OCI-LY3 (cell line): Measurements from ENCODE around the gene SPEN.

ENCODE experiments used
- H2AFZ ChIP-seq: fragments of 200-600, 300-600 bp; shearing (Covaris generic); 2 replicates; pipeline ENCODE4 v1.6.0; 2014; ENCODE audit warnings: antibody characterized with exemption, low read depth, low read length
- H3K27ac ChIP-seq: fragments of 200-600, 300-600 bp; sonication (generic); 2 replicates; pipeline ENCODE4 v1.5.1; 2014; ENCODE audit warnings: mild to moderate bottlenecking, low read length, moderate library complexity, mixed read lengths
- H3K27me3 ChIP-seq: fragments of 200-600, 300-600 bp; sonication (generic); 2 replicates; pipeline ENCODE4 v1.6.1; 2014; ENCODE audit warnings: low read depth, low read length, mixed read lengths
- H3K36me3 ChIP-seq: fragments of 200-600, 300-600 bp; sonication (generic); replicated peaks from 2 replicates; pipeline ENCODE3; 2014; ENCODE audit warnings: low read depth, low read length, mixed read lengths
- H3K4me1 ChIP-seq: fragments of 300-600, 200-600 bp; sonication (generic); 2 replicates; pipeline ENCODE4 v1.6.1; 2014; ENCODE audit warnings: low read length, mixed read lengths
- H3K4me2 ChIP-seq: fragments of 200-600, 300-600 bp; sonication (generic); 2 replicates; pipeline ENCODE4 v1.6.1; 2014; ENCODE audit warnings: low read length, mixed read lengths
- H3K4me3 ChIP-seq: fragments of 300-600, 200-600 bp; sonication (generic); 2 replicates; pipeline ENCODE4 v1.5.1; 2014; ENCODE audit warnings: antibody characterized with exemption, mild to moderate bottlenecking, low read length, moderate library complexity
- H3K79me2 ChIP-seq: fragments of 300-600, 200-600 bp; shearing (Covaris generic); 2 replicates; pipeline ENCODE4 v1.6.1; 2014; ENCODE audit warnings: mild to moderate bottlenecking, low read length, mixed read lengths
- H3K9ac ChIP-seq: fragments of 300-600, 200-600 bp; shearing (Covaris generic); 2 replicates; pipeline ENCODE4 v1.6.0; 2014; ENCODE audit warnings: mild to moderate bottlenecking, low read length, moderate library complexity
- H3K9me3 ChIP-seq: fragments of 200-600, 300-600 bp; shearing (Covaris generic); 2 replicates; pipeline ENCODE4 v1.6.1; 2014; ENCODE audit warnings: low read length, mixed read lengths; ENCODE audit not compliant: insufficient read depth
- H4K20me1 ChIP-seq: fragments of 200-600, 300-600 bp; sonication (generic); 2 replicates; pipeline ENCODE4 v1.6.1; 2016; ENCODE audit warnings: low read length, mixed read lengths; ENCODE audit not compliant: insufficient read depth
- EZH2phosphoT487 ChIP-seq: fragments of 200-600 bp; shearing (Covaris generic); IDR thresholded peaks from 2 replicates; pipeline ENCODE4 v1.6.1; 2018; ENCODE audit warnings: antibody characterized with exemption, mixed run types, low read depth
- TF ChIP-seq, protein P1 (sequence below): fragments of 200-600, 300-600 bp; sonication (generic); IDR thresholded peaks from 2 replicates; pipeline ENCODE4 v1.5.1; 2014; ENCODE audit warnings: antibody characterized with exemption, low read length, low read depth

SPEN gene

DNA sequence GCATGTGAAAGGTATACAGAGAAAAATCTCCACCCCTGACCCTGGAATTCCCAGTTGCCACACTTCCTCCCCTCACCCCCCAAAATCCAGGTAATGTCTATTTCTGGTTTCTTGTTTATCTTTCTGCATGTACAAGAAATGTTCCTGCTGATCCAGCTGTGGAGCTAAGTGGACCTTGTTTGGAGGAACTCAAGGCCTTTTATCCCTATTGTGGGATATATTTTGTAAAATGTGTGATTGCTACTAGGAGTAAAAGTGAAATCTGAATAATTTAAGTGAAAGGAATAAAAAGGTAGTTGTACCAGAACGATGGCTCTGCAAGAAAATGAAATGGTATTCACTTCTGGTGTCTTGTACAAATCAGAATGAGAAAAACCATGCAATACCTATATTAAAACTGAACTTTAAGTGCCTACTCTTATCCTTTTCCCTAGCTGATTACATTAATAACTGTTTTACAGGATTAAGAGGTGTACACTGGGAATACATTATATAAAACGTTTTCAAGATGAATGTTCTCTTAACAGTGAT, 3.0 kb downstream of the SPEN start:
- TF ChIP-seq, protein P1, sequence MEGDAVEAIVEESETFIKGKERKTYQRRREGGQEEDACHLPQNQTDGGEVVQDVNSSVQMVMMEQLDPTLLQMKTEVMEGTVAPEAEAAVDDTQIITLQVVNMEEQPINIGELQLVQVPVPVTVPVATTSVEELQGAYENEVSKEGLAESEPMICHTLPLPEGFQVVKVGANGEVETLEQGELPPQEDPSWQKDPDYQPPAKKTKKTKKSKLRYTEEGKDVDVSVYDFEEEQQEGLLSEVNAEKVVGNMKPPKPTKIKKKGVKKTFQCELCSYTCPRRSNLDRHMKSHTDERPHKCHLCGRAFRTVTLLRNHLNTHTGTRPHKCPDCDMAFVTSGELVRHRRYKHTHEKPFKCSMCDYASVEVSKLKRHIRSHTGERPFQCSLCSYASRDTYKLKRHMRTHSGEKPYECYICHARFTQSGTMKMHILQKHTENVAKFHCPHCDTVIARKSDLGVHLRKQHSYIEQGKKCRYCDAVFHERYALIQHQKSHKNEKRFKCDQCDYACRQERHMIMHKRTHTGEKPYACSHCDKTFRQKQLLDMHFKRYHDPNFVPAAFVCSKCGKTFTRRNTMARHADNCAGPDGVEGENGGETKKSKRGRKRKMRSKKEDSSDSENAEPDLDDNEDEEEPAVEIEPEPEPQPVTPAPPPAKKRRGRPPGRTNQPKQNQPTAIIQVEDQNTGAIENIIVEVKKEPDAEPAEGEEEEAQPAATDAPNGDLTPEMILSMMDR: no peak
- TF ChIP-seq EZH2phosphoT487: no peak
- peaks cover 28% of the 10 kb centered on the region for H3K4me1 ChIP-seq
- peak overlapping the region; percentile 90 for H3K4me3 ChIP-seq
- H3K79me2 ChIP-seq: peaks cover 78% of the 10 kb centered on the region
- no peaks in the 10 kb centered on the region for H3K27me3 ChIP-seq
- H2AFZ ChIP-seq: no peak overlapping the region
- H3K36me3 ChIP-seq: no peaks in the 10 kb centered on the region
- H3K27ac ChIP-seq: no peak overlapping the region
- peaks cover 5% of the 10 kb centered on the region for H4K20me1 ChIP-seq
- no peaks in the 10 kb centered on the region for H3K9me3 ChIP-seq
- H3K4me2 ChIP-seq: peak overlapping the region; percentile 99
- H3K9ac ChIP-seq: peak overlapping the region; percentile 76; the same call in 1 of the 2 replicates

DNA sequence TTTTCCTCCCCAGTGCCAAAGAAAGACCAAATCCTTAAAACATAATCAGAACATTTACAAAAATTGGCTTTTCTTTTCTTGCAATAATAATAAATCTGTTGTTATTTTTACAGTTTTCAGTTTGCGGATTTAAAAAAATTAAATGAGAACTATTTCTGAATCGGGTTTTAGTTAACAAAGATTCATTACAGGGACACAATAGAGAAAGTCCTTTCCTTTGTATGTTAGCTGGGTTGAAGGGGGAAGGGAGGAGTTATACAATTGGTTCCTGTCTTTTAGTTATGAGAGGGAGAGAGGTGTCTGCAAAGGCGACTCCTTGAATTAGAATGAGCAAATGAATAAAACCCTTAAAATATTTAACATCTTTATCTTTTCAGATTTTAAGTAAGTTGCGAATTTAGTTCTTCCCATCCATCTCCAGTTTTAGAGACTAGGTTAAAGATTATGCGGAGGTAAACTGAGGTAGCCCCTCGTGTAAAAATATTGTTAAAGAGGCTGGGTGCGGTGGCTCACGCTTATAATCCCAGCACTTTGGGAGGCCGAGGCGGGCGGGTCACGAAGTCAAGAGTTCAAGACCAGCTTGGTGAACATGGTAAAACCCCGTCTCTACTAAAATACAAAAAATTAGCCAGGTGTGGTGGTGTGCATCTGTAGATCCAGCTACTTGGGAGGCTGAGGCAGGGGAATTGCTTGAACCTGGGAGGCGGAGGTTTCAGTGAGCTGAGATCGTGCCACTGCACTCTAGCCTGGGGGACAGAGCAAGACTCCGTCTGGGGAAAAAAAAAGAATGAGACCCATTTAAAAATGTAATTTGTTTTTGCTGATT, 3.9 kb downstream of the SPEN start:
- Histone ChIP-seq H3K9me3 (no peaks in the 10 kb centered on the region), H3K79me2 (peaks cover 87% of the 10 kb centered on the region), H3K4me1 (peaks cover 32% of the 10 kb centered on the region), H3K36me3 (no peaks in the 10 kb centered on the region), H2AFZ (no peak overlapping the region), H3K9ac (no peak overlapping the region), H3K4me3 (peak overlapping the region; percentile 38; the same call in 1 of the 2 replicates), H3K27me3 (no peaks in the 10 kb centered on the region), H3K4me2 (peak overlapping the region; percentile 40), H3K27ac (no peak overlapping the region), H4K20me1 (peaks cover 5% of the 10 kb centered on the region)
- no peak for TF ChIP-seq EZH2phosphoT487
- TF ChIP-seq, protein P1: no peak

DNA sequence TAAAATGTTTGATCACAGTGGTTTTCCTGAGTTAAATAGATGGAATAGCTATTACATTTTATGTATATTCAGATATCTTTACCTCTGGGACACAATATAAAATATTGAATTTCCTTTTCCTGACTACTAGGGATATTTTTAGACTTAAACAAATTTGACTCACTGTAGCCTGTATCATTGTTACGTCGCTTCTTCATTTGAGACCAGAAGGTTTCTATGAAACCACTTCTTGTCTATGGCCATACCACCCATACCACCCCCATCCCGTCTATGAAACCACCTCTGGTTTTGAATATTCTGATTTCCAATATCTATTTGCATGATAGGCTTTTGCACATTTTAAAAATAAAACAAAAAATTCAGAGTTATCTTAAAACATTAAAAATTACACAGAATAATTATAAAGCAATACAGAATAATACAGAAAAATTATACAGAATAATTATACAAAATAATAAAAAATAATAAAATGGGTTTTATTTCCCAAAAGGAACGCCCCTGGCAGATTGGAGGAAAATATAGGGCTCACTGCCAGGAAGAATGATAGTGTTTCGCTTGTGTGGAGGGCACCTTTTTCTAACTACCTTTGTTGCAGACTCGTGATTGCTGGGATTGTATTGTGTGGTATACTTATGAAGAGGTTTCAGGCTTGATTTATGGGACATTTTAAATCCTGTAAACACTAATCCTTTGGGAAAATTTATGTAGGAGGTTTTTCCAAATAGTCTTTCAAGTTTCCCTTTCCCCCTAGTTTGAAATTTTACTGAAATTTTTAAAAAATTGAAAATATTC, 4.7 kb downstream of the SPEN start:
- peak overlapping the region; percentile 38; the same call in 1 of the 2 replicates for H3K4me3 ChIP-seq
- H3K79me2 ChIP-seq: peaks cover 95% of the 10 kb centered on the region
- H3K9ac ChIP-seq: no peak overlapping the region
- no peak overlapping the region for H2AFZ ChIP-seq
- no peaks in the 10 kb centered on the region for H3K36me3 ChIP-seq
- H4K20me1 ChIP-seq: peaks cover 10% of the 10 kb centered on the region
- TF ChIP-seq, protein P1: no peak
- no peak for TF ChIP-seq EZH2phosphoT487
- H3K4me2 ChIP-seq: peak overlapping the region; percentile 40
- no peaks in the 10 kb centered on the region for H3K9me3 ChIP-seq
- peaks cover 29% of the 10 kb centered on the region for H3K4me1 ChIP-seq
- no peak overlapping the region for H3K27ac ChIP-seq
- no peaks in the 10 kb centered on the region for H3K27me3 ChIP-seq

DNA sequence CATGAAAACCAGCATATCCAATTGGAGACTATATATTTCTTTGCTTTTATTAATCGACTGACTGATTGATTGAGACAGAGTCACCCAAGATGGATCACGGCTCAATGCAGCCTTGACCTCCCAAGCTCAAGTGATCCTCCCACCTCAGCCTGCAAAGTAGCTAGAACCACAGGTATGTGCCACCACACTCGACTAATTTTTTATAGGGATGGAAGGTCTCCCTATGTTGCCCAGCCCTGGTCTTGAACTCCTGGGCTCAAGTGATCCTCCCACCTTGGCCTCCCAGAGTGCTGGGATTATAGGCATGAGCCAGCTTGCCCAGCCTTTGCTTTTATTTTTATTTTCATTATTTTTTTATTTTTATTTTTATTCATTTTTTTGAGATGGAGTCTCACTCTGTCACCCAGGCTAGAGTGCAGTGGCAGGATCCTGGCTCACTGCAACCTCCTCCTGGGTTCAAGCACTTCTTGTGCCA, 5.4 kb downstream of the SPEN start:
- Histone ChIP-seq H3K36me3 (no peaks in the 10 kb centered on the region), H3K4me1 (peaks cover 29% of the 10 kb centered on the region), H3K79me2 (peaks cover 99% of the 10 kb centered on the region), H3K27ac (no peak overlapping the region), H3K9ac (no peak overlapping the region), H3K9me3 (no peaks in the 10 kb centered on the region), H2AFZ (no peak overlapping the region), H3K4me2 (no peak overlapping the region), H3K4me3 (no peak overlapping the region), H3K27me3 (no peaks in the 10 kb centered on the region), H4K20me1 (peaks cover 10% of the 10 kb centered on the region)
- TF ChIP-seq EZH2phosphoT487: no peak
- TF ChIP-seq, protein P1: no peak
